Thoracic aorta (tissue), 2 donors: ENCODE data around the gene CPEB2. TPM values are rescaled to one million over a fixed set of nuclear protein-coding genes. Genes with fewer than 3 reads are reported as not detected.

Source experiments
- ATAC-seq: fragments of 150-250 bp; one replicate; pipeline ENCODE4 v1.8.0; 2017; ENCODE audit warnings: low read depth; ENCODE audit not compliant: insufficient number of reproducible peaks, low FRiP score
- DNase-seq: peaks from one replicate; pipeline ENCODE4 v3.0.0-alpha.2; 2020; ENCODE audit warnings: low spot score
- H3K27ac ChIP-seq, 2 donors: fragments of 200-600 bp; sonication (generic); 1 replicate in 1 of 2; 2 replicates in 1 of 2; pipeline ENCODE4 v1.5.1; 2016; ENCODE audit warnings: mild to moderate bottlenecking in 2 of 2, moderate library complexity in 2 of 2
- H3K27me3 ChIP-seq: fragments of 200-600 bp; sonication (generic); replicated peaks from 2 replicates; pipeline ENCODE4 v1.6.0; 2016; ENCODE audit warnings: mild to moderate bottlenecking; ENCODE audit not compliant: insufficient read depth
- H3K36me3 ChIP-seq: fragments of 200-600 bp; sonication (generic); one replicate; pipeline ENCODE4 v1.5.1; 2016
- H3K4me1 ChIP-seq, 2 donors: fragments of 200-600 bp; sonication (generic); 1 replicate in 1 of 2; 2 replicates in 1 of 2; pipeline versions ENCODE4 v1.5.1 to v1.6.0; 2016; ENCODE audit warnings: low read depth in 2 of 2, mild to moderate bottlenecking in 1 of 2; ENCODE audit not compliant: control insufficient read depth in 1 of 2
- H3K4me3 ChIP-seq: fragments of 200-600 bp; sonication (generic); 2 replicates; pipeline ENCODE4 v1.5.1; 2016; ENCODE audit warnings: mild to moderate bottlenecking
- H3K9me3 ChIP-seq: fragments of 200-600 bp; sonication (generic); 2 replicates; pipeline ENCODE4 v1.5.1; 2016
- total RNA-seq, 2 donors: library from RNA; depleted of rRNA; stranded (reverse); fragments of >200 nt; gene quantifications; one replicate each; pipeline versions ENCODE4 v1.1.0 to v1.2.3, GENCODE V29; 2016
- TF ChIP-seq, protein P1 (sequence below): fragments of 200-600 bp; sonication (generic); IDR thresholded peaks from one replicate; pipeline ENCODE4 v1.5.1; 2019; ENCODE audit warnings: antibody characterized with exemption

CPEB2 gene
- total RNA-seq, 2 donors from 2014 or later, result 31.0 to 33.4 TPM

GRCh38 chr4:15043226-15043625, 40.9 kb downstream of the CPEB2 start:
- Histone ChIP-seq H3K27ac (peak overlapping the region; percentile 35 to 70), H3K4me3 (peak overlapping the region; percentile 29), H3K9me3 (no peaks in the 10 kb centered on the region), H3K36me3 (no peaks in the 10 kb centered on the region), H3K4me1 (peaks cover 33 to 56% of the 10 kb centered on the region in 2 donors), H3K27me3 (no peaks in the 10 kb centered on the region)
- DNase-seq (no peak), ATAC-seq (no peak)
- TF ChIP-seq, protein P1, sequence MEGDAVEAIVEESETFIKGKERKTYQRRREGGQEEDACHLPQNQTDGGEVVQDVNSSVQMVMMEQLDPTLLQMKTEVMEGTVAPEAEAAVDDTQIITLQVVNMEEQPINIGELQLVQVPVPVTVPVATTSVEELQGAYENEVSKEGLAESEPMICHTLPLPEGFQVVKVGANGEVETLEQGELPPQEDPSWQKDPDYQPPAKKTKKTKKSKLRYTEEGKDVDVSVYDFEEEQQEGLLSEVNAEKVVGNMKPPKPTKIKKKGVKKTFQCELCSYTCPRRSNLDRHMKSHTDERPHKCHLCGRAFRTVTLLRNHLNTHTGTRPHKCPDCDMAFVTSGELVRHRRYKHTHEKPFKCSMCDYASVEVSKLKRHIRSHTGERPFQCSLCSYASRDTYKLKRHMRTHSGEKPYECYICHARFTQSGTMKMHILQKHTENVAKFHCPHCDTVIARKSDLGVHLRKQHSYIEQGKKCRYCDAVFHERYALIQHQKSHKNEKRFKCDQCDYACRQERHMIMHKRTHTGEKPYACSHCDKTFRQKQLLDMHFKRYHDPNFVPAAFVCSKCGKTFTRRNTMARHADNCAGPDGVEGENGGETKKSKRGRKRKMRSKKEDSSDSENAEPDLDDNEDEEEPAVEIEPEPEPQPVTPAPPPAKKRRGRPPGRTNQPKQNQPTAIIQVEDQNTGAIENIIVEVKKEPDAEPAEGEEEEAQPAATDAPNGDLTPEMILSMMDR, result no peak

- TF ChIP-seq, protein P1, result no peak
- H3K27ac ChIP-seq, result peak overlapping the region in 1 of 2 donors; percentile 50
- DNase-seq, result no peak
- no peak for ATAC-seq
- H3K36me3 ChIP-seq, result no peaks in the 10 kb centered on the region
- no peak overlapping the region for H3K4me3 ChIP-seq
- peaks cover 31 to 49% of the 10 kb centered on the region in 2 donors for H3K4me1 ChIP-seq
- no peaks in the 10 kb centered on the region for H3K27me3 ChIP-seq
- H3K9me3 ChIP-seq, result no peaks in the 10 kb centered on the region
Measured at GRCh38 chr4:15043922-15044321, 41.6 kb downstream of the CPEB2 start.

GRCh38 chr4:15054541-15054940, 52.3 kb downstream of the CPEB2 start:
- H3K27ac ChIP-seq, result no peak overlapping the region
- no peak overlapping the region for H3K4me3 ChIP-seq
- DNase-seq (no peak), ATAC-seq (no peak)
- H3K4me1 ChIP-seq, result peaks cover 5% of the 10 kb centered on the region in 2 donors
- H3K9me3 ChIP-seq, result no peaks in the 10 kb centered on the region
- TF ChIP-seq, protein P1, result no peak
- peaks cover 24% of the 10 kb centered on the region for H3K36me3 ChIP-seq
- H3K27me3 ChIP-seq, result no peaks in the 10 kb centered on the region

GRCh38 chr4:15060213-15060612, 57.9 kb downstream of the CPEB2 start:
- H3K4me3 ChIP-seq, result no peak overlapping the region
- H3K27me3 ChIP-seq, result no peaks in the 10 kb centered on the region
- H3K27ac ChIP-seq, result no peak overlapping the region
- H3K36me3 ChIP-seq, result peaks cover 20% of the 10 kb centered on the region
- no peak for DNase-seq
- no peak for ATAC-seq
- peaks cover 0 to 6% of the 10 kb centered on the region in 2 donors for H3K4me1 ChIP-seq
- TF ChIP-seq, protein P1, result no peak
- H3K9me3 ChIP-seq, result no peaks in the 10 kb centered on the region

GRCh38 chr4:15063341-15063740, 61.1 kb downstream of the CPEB2 start:
- peaks cover 14% of the 10 kb centered on the region for H3K36me3 ChIP-seq
- H3K27ac ChIP-seq, result no peak overlapping the region
- no peak for DNase-seq
- ATAC-seq, result no peak
- no peaks in the 10 kb centered on the region for H3K9me3 ChIP-seq
- H3K27me3 ChIP-seq, result no peaks in the 10 kb centered on the region
- TF ChIP-seq, protein P1, result no peak
- H3K4me3 ChIP-seq, result no peak overlapping the region
- peaks cover 12 to 28% of the 10 kb centered on the region in 2 donors for H3K4me1 ChIP-seq
